BJ (cell line): ENCODE results near the gene MARCHF9. TPM values are rescaled to one million over a fixed set of nuclear protein-coding genes. Genes with fewer than 3 reads are reported as not detected.

Source experiments
- CTCF ChIA-PET: fragments of 350-600 bp; formaldehyde crosslinking; extraction: SDS; loops from one replicate; lab custom pipeline; 2021; ENCODE audit warnings: antibody characterized with exemption, inconsistent platforms; lab: Yijun Ruan, JAX
- POLR2A ChIA-PET: fragments of 300-600 bp; sonication (Branson Sonifier 250); formaldehyde crosslinking; extraction: SDS; loops from one replicate; lab custom pipeline; 2021; ENCODE audit warnings: antibody characterized with exemption; lab: Charles Lee
- DNase-seq: peaks from one replicate; pipeline ENCODE4 v3.0.0-alpha.2; 2011; ENCODE audit warnings: low read depth
- H3K27me3 ChIP-seq: 2 replicates; pipeline ENCODE4 v1.6.0; 2011; ENCODE audit warnings: low read length; ENCODE audit not compliant: control insufficient read depth, insufficient read depth
- H3K36me3 ChIP-seq: 2 replicates; pipeline ENCODE4 v1.5.1; 2011; ENCODE audit warnings: low read length; ENCODE audit not compliant: control insufficient read depth, insufficient read depth
- H3K4me3 ChIP-seq: 2 replicates; pipeline ENCODE4 v1.5.1; 2011; ENCODE audit warnings: low read depth, mild to moderate bottlenecking, control low read depth, low read length
- polyA plus RNA-seq: library from polyadenylated mRNA; depleted of rRNA; stranded (reverse); fragments of >200 nt; gene quantifications from 2 replicates; pipeline ENCODE4 v1.2.3, GENCODE V29; 2011
- TF ChIP-seq, protein P1 (sequence below): IDR thresholded peaks from 2 replicates; pipeline ENCODE4 v1.5.1; 2011; ENCODE audit warnings: low read depth, mild to moderate bottlenecking, control low read depth, inconsistent platforms, low read length, moderate library complexity; ENCODE audit not compliant: insufficient read depth

Gene MARCHF9
- polyA plus RNA-seq, 1 experiment: 6.2 TPM

DNA sequence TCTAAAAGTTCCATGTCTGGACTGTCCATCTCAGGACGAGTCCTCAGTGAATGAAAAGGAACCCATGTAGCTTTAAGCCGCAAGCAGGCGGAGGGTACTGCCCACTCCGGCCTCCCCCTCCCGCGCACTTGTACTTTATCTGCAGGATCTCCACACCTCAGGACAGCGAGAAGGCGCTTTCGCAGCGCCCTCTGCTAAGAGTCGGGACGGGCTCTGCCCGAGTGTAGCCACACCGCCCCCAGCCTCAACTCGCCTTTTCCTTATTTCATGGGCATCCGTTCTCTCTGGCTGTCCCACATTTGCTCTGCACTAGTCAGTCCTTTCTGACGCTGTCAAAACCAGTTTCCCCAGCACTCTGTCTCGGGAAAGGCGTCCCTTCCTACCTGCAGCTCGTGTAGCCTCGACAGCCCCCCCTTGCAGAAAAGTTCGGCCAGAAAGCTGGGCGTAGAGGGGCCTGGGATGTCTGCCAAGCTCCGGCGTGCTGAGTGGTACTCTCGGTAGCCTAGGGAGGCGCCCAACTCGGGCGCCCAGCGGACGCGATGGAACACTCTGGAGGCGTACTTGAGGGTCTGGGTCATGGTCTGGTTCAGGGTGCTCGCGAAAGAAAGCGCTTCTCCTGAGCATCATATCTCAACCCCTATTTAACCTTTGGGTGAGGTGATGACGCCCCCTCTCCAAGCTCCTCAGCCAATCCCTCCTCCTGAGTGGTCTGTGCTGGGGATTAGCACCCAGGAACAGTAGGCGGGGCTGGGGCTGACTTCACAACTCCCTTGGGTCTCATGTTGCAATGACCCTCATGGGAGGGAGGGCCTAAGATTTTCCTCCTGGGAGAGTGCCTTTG lies 11.8 kb downstream of the MARCHF9 start, which contains the start of gene CYP27B1:
TSS of gene CYP27B1 (minus strand) at position 615 of the 841 bp plus-strand sequence. CDS start at position 578, 37 bp downstream.
- peaks cover 8% of the 10 kb centered on the region; the same call in 1 of the 2 replicates for H3K27me3 ChIP-seq
- peaks cover 2% of the 10 kb centered on the region; the same call in 1 of the 2 replicates for H3K36me3 ChIP-seq
- TF ChIP-seq, protein P1, sequence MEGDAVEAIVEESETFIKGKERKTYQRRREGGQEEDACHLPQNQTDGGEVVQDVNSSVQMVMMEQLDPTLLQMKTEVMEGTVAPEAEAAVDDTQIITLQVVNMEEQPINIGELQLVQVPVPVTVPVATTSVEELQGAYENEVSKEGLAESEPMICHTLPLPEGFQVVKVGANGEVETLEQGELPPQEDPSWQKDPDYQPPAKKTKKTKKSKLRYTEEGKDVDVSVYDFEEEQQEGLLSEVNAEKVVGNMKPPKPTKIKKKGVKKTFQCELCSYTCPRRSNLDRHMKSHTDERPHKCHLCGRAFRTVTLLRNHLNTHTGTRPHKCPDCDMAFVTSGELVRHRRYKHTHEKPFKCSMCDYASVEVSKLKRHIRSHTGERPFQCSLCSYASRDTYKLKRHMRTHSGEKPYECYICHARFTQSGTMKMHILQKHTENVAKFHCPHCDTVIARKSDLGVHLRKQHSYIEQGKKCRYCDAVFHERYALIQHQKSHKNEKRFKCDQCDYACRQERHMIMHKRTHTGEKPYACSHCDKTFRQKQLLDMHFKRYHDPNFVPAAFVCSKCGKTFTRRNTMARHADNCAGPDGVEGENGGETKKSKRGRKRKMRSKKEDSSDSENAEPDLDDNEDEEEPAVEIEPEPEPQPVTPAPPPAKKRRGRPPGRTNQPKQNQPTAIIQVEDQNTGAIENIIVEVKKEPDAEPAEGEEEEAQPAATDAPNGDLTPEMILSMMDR: 0 out of 2 replicates have a peak, but pooled peaks have one; percentile 5
- ChIA-PET CTCF (interaction anchor here (0.5 to 2.0 kb wide), 5 partner anchors 10 to 70 kb away, joined by 3 to 12 read pairs (median 3); no protein-coding TSS in a partner anchor), POLR2A (interaction anchor here (0.5 kb wide), 1 partner anchor 80 kb away, joined by 6 read pairs; the partner anchor contains the start of gene CTDSP2)
- DNase-seq: no peak
- peak within 1 kb of the TSS; percentile 11 for H3K4me3 ChIP-seq

GRCh38 chr12:57767305-57767698 lies 12.4 kb downstream of the MARCHF9 start:
- Histone ChIP-seq H3K4me3 (no peak overlapping the region), H3K27me3 (peaks cover 8% of the 10 kb centered on the region; the same call in 1 of the 2 replicates), H3K36me3 (peaks cover 2% of the 10 kb centered on the region; the same call in 1 of the 2 replicates)
- ChIA-PET CTCF (interaction anchor here (1.1 to 2.0 kb wide), 5 partner anchors 11 to 70 kb away, joined by 3 to 12 read pairs (median 3); no protein-coding TSS in a partner anchor), POLR2A (no interaction called here)
- TF ChIP-seq, protein P1: no peak
- DNase-seq: no peak

DNA sequence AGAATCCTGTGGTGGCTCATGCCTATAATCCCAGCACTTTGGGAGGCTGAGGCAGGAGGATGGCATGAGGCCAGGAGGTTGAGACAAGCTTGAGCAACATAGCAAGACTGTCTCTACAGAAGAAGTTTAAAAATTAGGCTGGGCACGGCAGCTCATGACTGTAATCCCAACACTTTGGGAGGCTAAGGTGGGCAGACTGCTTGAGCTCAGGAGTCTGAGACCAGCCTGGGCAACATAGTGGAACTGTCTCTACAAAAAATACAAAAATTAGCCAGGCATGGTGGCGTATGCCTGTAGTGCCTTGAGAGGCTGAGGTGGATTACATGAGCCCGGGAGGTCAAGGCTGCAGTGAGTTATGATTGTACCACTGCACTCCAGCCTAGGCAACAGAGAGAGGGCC lies 13.0 kb downstream of the MARCHF9 start:
- CTCF ChIA-PET: interaction anchor here (1.1 to 2.0 kb wide), 4 partner anchors 11 to 42 kb away, joined by 3 to 12 read pairs (median 4); no protein-coding TSS in a partner anchor
- TF ChIP-seq, protein P1: no peak
- no peak overlapping the region for H3K4me3 ChIP-seq
- H3K36me3 ChIP-seq: peaks cover 2% of the 10 kb centered on the region; the same call in 1 of the 2 replicates
- DNase-seq: no peak
- H3K27me3 ChIP-seq: peaks cover 8% of the 10 kb centered on the region; the same call in 1 of the 2 replicates
- POLR2A ChIA-PET: no interaction called here

DNA sequence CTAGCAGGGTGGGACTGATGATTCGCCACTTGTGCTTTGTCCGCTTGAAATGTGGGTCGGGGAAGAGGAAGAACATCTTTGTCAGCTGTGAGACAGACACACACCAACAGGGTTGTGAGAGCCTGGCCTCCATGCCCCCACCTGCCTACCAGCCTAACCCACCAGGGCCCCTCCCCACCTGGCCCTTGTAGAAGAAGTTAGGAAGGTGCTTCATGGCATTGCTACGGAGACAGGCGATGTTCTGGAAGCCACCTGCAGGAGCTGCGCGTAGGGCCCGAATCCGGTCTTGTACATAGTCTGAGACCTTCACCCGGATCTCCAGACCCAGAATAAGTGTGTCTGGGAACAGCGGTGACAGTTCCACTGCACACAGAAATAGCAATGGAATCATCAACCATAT lies 14.7 kb downstream of the MARCHF9 start:
- TF ChIP-seq, protein P1: no peak
- no peak for DNase-seq
- Histone ChIP-seq H3K36me3 (peaks cover 2% of the 10 kb centered on the region; the same call in 1 of the 2 replicates), H3K4me3 (no peak overlapping the region), H3K27me3 (peaks cover 4% of the 10 kb centered on the region; the same call in 1 of the 2 replicates)
- POLR2A ChIA-PET: no interaction called here
- CTCF ChIA-PET: interaction anchor here (1.4 kb wide), 1 partner anchor 10 kb away, joined by 4 read pairs; no protein-coding TSS in a partner anchor

DNA sequence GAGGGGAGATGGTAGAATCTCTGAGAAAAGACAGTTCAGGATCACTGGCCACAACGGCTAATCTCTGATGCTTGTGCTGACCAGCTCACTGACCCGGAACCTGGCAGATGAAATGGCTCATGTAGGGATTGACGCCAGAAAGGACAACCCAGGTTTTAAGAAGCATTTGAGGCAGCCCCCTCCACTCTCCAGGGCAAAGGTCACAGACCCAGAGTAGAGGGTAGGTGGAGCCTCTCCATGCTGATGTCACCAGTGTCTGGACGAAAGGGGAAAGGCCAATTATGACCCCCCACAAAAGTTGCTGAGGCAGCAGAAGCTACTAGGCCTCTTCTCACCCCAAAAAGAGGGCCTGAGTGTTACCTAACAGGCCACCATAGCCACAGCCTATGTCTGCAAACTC lies 15.8 kb downstream of the MARCHF9 start:
- Histone ChIP-seq H3K36me3 (peaks cover 2% of the 10 kb centered on the region; the same call in 1 of the 2 replicates), H3K4me3 (no peak overlapping the region), H3K27me3 (peaks cover under 1% of the 10 kb centered on the region; the same call in 1 of the 2 replicates)
- ChIA-PET CTCF (no interaction called here), POLR2A (no interaction called here)
- TF ChIP-seq, protein P1: no peak
- no peak for DNase-seq
